ENCODE data around the gene CDK6. TPM values are rescaled to one million over a fixed set of nuclear protein-coding genes. Genes with fewer than 3 reads are reported as not detected.

The CDK6 gene
- polyA plus RNA-seq, 2 of the 4 experiments (the other 2 are of a cell fraction), result 13.6 to 25.9 TPM

- DNase-seq (ENCODE audit: low read depth in 1 of 2, low spot score in 1 of 2) (no peak), FAIRE-seq (no peak), ATAC-seq (no peak)
- H3K4me2 ChIP-seq, result peak overlapping the region; percentile 64
- no peaks in the 10 kb centered on the region for H3K9me3 ChIP-seq
- 91% methylated on average over 3 of the region's 3 CpGs for WGBS (ENCODE audit: missing lambda C conversion rate)
- ChIA-PET POLR2A (interaction anchor here (1.2 kb wide), 1 partner anchor 69 kb away, joined by 4 read pairs; no protein-coding TSS in a partner anchor), CTCF (interaction anchor here (0.8 to 3.1 kb wide), 3 partner anchors 41 to 70 kb away, joined by 4 to 17 read pairs (median 4); no protein-coding TSS in a partner anchor)
- peak overlapping the region; percentile 82 to 84 for H3K27ac ChIP-seq
- peak overlapping the region; percentile 2; the same call in 1 of the 3 replicates for H3K4me3 ChIP-seq
- H3K4me1 ChIP-seq, result peaks cover 83% of the 10 kb centered on the region
- no peak for TF ChIP-seq RFX5 (IDR thresholded peaks at IDR 0.05)
- TF ChIP-seq CEBPB (IDR thresholded peaks at IDR 0.05), result no peak
- no peak for TF ChIP-seq SREBF2 (IDR thresholded peaks at IDR 0.05)
- no peak for TF ChIP-seq CHD2 (IDR thresholded peaks at IDR 0.05; ENCODE audit: low read length, partially characterized antibody)
- TF ChIP-seq HEYL (CRISPR knock-in tag; IDR thresholded peaks at IDR 0.05), result no peak
- TF ChIP-seq NFE2L2 (conservative IDR thresholded peaks at IDR 0.05; ENCODE audit: low read length), result no peak
- no peak for TF ChIP-seq MAFK (IDR thresholded peaks at IDR 0.05; ENCODE audit: partially characterized antibody)
- no peak for TF ChIP-seq POLR2A (IDR thresholded peaks at IDR 0.05; ENCODE audit: low read length)
- no peak for TF ChIP-seq HMGXB4 (CRISPR knock-in tag; IDR thresholded peaks at IDR 0.05; ENCODE audit: borderline replicate concordance)
- TF ChIP-seq HOXA7 (CRISPR knock-in tag; IDR thresholded peaks at IDR 0.05), result no peak
- TF ChIP-seq GATA3 (IDR thresholded peaks at IDR 0.05; ENCODE audit: borderline replicate concordance), result no peak
- no peak for TF ChIP-seq REST (IDR thresholded peaks at IDR 0.05)
- TF ChIP-seq BHLHE40 (IDR thresholded peaks at IDR 0.05; ENCODE audit: low read depth, low read length), result no peak
- no peak for TF ChIP-seq NPAS2 (CRISPR knock-in tag; IDR thresholded peaks at IDR 0.05; ENCODE audit: borderline replicate concordance)
- no peak for TF ChIP-seq JUNB (IDR thresholded peaks at IDR 0.05)
- TF ChIP-seq FOSB (CRISPR knock-in tag; IDR thresholded peaks at IDR 0.05), result no peak
- TF ChIP-seq ZNF302 (CRISPR knock-in tag; IDR thresholded peaks at IDR 0.05), result no peak
- no peak for TF ChIP-seq JUN (IDR thresholded peaks at IDR 0.05)
These were observed 73.5 kb downstream of the CDK6 start for GRCh38 chr7:92762851-92763250.

DNA sequence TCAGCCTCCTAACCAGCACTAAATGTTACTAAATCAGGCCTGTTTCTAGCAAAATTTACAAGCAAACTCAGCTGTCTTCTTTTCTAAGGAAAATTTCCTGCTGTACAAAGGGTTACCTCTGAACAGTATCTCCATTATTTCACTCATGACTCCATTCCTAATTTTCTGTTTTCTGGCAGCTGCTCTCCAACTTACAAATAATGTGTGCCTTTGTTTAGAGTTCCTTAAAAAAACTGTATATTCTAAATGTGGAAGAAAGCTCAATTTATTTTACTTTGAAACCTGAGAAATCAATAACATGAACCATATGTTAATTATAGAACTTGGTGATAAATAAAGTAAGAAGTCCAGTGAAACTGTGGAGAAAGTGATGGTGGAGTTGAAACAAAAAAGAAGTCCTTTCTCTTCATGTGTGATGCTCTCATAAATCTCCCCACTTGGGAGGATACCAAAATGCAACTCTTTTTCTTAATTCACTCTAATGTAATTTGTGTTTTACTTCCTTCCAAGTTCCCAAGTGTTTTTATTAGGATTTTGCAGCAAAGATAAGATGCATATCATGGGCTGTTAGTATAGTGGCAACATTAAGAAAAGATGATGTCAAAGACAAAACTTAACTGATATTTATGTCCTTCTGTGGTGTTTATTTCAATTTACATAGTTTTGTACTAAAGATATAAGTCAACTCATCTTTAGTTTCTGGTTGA lies 74.8 kb downstream of the CDK6 start:
- DNase-seq (ENCODE audit: low read depth in 1 of 2, low spot score in 1 of 2), result no peak
- peaks cover 72% of the 10 kb centered on the region for H3K4me1 ChIP-seq
- FAIRE-seq, result no peak
- peak overlapping the region; percentile 74 to 82 for H3K27ac ChIP-seq
- ChIA-PET CTCF (interaction anchor here (0.8 to 3.1 kb wide), 4 partner anchors 10 to 72 kb away, joined by 3 to 17 read pairs (median 4); no protein-coding TSS in a partner anchor), POLR2A (no interaction called here)
- H3K4me3 ChIP-seq, result no peak overlapping the region
- ATAC-seq, result no peak
- H3K4me2 ChIP-seq, result peak overlapping the region; percentile 64
- no peaks in the 10 kb centered on the region for H3K9me3 ChIP-seq
- no peak for TF ChIP-seq HOXA7 (CRISPR knock-in tag; IDR thresholded peaks at IDR 0.05)
- TF ChIP-seq ZNF302 (CRISPR knock-in tag; IDR thresholded peaks at IDR 0.05), result no peak
- no peak for TF ChIP-seq ELK1 (IDR thresholded peaks at IDR 0.05; ENCODE audit: low read depth, low read length)
- no peak for TF ChIP-seq FOSL2 (IDR thresholded peaks at IDR 0.05)
- TF ChIP-seq FOSL2 (CRISPR knock-in tag; IDR thresholded peaks at IDR 0.05), result no peak
- TF ChIP-seq KDM5A (IDR thresholded peaks at IDR 0.05), result no peak
- no peak for TF ChIP-seq ZFP36 (IDR thresholded peaks at IDR 0.05; ENCODE audit: borderline replicate concordance, partially characterized antibody)
- TF ChIP-seq ATOH8 (CRISPR knock-in tag; IDR thresholded peaks at IDR 0.05; ENCODE audit: low read depth), result no peak
- no peak for TF ChIP-seq RAD21 (conservative IDR thresholded peaks at IDR 0.05 in 1 of 2, IDR thresholded peaks at IDR 0.05 in 1 of 2)
- no peak for TF ChIP-seq CEBPB (IDR thresholded peaks at IDR 0.05)
- no peak for TF ChIP-seq SREBF2 (IDR thresholded peaks at IDR 0.05)
- no peak for TF ChIP-seq HOXB13 (CRISPR knock-in tag; IDR thresholded peaks at IDR 0.05; ENCODE audit: low read depth)
- TF ChIP-seq BHLHE40 (IDR thresholded peaks at IDR 0.05; ENCODE audit: low read depth, low read length), result no peak
- TF ChIP-seq CBX8 (IDR thresholded peaks at IDR 0.05), result no peak
- TF ChIP-seq FOXS1 (CRISPR knock-in tag; IDR thresholded peaks at IDR 0.05), result no peak
- TF ChIP-seq RARB (CRISPR knock-in tag; IDR thresholded peaks at IDR 0.05), result no peak
- TF ChIP-seq HES2 (IDR thresholded peaks at IDR 0.05), result no peak
- no peak for TF ChIP-seq CBX2 (IDR thresholded peaks at IDR 0.05; ENCODE audit: borderline replicate concordance, low read depth)

All from A549 (cell line).